B cell (primary cell): ENCODE results near the gene HTRA3. TPM values are rescaled to one million over a fixed set of nuclear protein-coding genes. Genes with fewer than 3 reads are reported as not detected.

Experiments used
- ATAC-seq: fragments of 200-7000 bp; cut with Tn5 transposase; one replicate; pipeline ENCODE4 v1.10.0; 2021; ENCODE audit warnings: low read depth, mild to moderate bottlenecking, moderate number of reproducible peaks, moderate library complexity
- CTCF ChIA-PET: fragments of 350-600 bp; sonication (Branson Sonifier 250); formaldehyde crosslinking; loops from one replicate; lab custom pipeline; 2021; ENCODE audit warnings: antibody characterized with exemption, inconsistent platforms; lab: Charles Lee
- POLR2A ChIA-PET: fragments of 350-600 bp; sonication (Branson Sonifier 250); formaldehyde crosslinking; loops from one replicate; lab custom pipeline; 2021; ENCODE audit warnings: antibody characterized with exemption; lab: Charles Lee
- DNase-seq: peaks from one replicate; pipeline ENCODE4 v3.0.0; 2013
- H2AFZ ChIP-seq: 2 replicates; pipeline ENCODE4 v1.6.1; 2012; ENCODE audit warnings: mild to moderate bottlenecking, low read depth, low read length; ENCODE audit not compliant: insufficient read depth, poor library complexity, severe bottlenecking
- H3K27ac ChIP-seq, 2 donors: 1 replicate in 1 of 2; 2 replicates in 1 of 2; pipeline ENCODE4 v1.5.1; 2012 to 2013; ENCODE audit warnings: low read length in 2 of 2, mild to moderate bottlenecking in 2 of 2, moderate library complexity in 1 of 2
- H3K27me3 ChIP-seq, 4 experiments: fragments of 200-600 bp in 1 of 4; sonication (generic) in 1 of 4; replicated peaks in 1 of 4; 1 replicate in 2 of 4; 2 replicates in 2 of 4; pipeline versions ENCODE4 v1.6.1 to v1.7.0; 2013 to 2016; ENCODE audit warnings: low read length in 3 of 4, mild to moderate bottlenecking in 2 of 4, mixed read lengths in 1 of 4, moderate library complexity in 1 of 4; ENCODE audit not compliant: insufficient read depth in 4 of 4, control insufficient read depth in 3 of 4; ENCODE audit errors: control extremely low read depth in 1 of 4
- H3K36me3 ChIP-seq, 2 experiments: replicated peaks in 1 of 2; 1 replicate in 1 of 2; 2 replicates in 1 of 2; pipeline versions ENCODE4 v1.6.1 to v1.7.1; 2013; ENCODE audit warnings: low read length in 1 of 2; ENCODE audit not compliant: insufficient read depth in 2 of 2, control insufficient read depth in 1 of 2; ENCODE audit errors: control extremely low read depth in 1 of 2, extremely low read depth in 1 of 2
- H3K4me1 ChIP-seq, 2 donors: fragments of 200-600 bp in 1 of 2; sonication (generic) in 1 of 2; 1 replicate in 1 of 2; 2 replicates in 1 of 2; pipeline versions ENCODE4 v1.5.1 to v1.6.1; 2013 to 2017; ENCODE audit warnings: low read length in 2 of 2; ENCODE audit not compliant: control insufficient read depth in 2 of 2, insufficient read depth in 2 of 2
- H3K4me2 ChIP-seq: replicated peaks from 2 replicates; pipeline ENCODE3; 2012; ENCODE audit warnings: mild to moderate bottlenecking, low read depth, low read length; ENCODE audit not compliant: poor library complexity, severe bottlenecking
- H3K4me3 ChIP-seq, 5 experiments: fragments of 200-600 bp in 1 of 5; sonication (generic) in 1 of 5; 1 replicate in 3 of 5; 2 replicates in 2 of 5; pipeline versions ENCODE4 v1.5.1 to v1.7.0; 2011 to 2016; ENCODE audit warnings: low read length in 4 of 5, mild to moderate bottlenecking in 4 of 5, low read depth in 2 of 5, control low read depth in 1 of 5, moderate library complexity in 1 of 5; ENCODE audit not compliant: insufficient read depth in 1 of 5; ENCODE audit errors: control extremely low read depth in 1 of 5, extremely low read depth in 1 of 5
- H3K79me2 ChIP-seq: fragments of 200-600 bp; sonication (generic); one replicate; pipeline ENCODE4 v1.6.0; 2016; ENCODE audit warnings: low read length; ENCODE audit not compliant: control insufficient read depth, insufficient read depth
- H3K9ac ChIP-seq: fragments of 200-600 bp; sonication (generic); 2 replicates; pipeline ENCODE4 v1.6.1; 2017; ENCODE audit warnings: mild to moderate bottlenecking, low read length, moderate library complexity
- H3K9me3 ChIP-seq, 3 donors: one replicate each; pipeline versions ENCODE4 v1.6.1 to v1.7.1; 2013; ENCODE audit warnings: low read length in 2 of 3; ENCODE audit not compliant: control insufficient read depth in 2 of 3, insufficient read depth in 1 of 3; ENCODE audit errors: control extremely low read depth in 1 of 3
- H4K20me1 ChIP-seq: 2 replicates; pipeline ENCODE4 v1.6.0; 2012; ENCODE audit warnings: mild to moderate bottlenecking, low read length; ENCODE audit not compliant: insufficient read depth, control insufficient read depth, poor library complexity, severe bottlenecking
- H3K27ac Mint-ChIP-seq: one replicate; pipeline ENCODE4 v1.8.0; 2021; ENCODE audit warnings: mixed read lengths
- H3K27me3 Mint-ChIP-seq: one replicate; pipeline ENCODE4 v1.8.0; 2021; ENCODE audit warnings: mixed read lengths
- H3K4me1 Mint-ChIP-seq: one replicate; pipeline ENCODE4 v1.8.0; 2021; ENCODE audit warnings: mixed read lengths
- H3K4me3 Mint-ChIP-seq: one replicate; pipeline ENCODE4 v1.8.0; 2021; ENCODE audit warnings: mixed read lengths
- H3K9me3 Mint-ChIP-seq: one replicate; pipeline ENCODE4 v1.8.0; 2022; ENCODE audit warnings: mixed read lengths; ENCODE audit not compliant: insufficient read depth
- EZH2 ChIP-seq: IDR thresholded peaks from 2 replicates; pipeline ENCODE4 v1.6.1; 2012; ENCODE audit warnings: borderline replicate concordance, low read depth, mild to moderate bottlenecking, moderate library complexity, low read length; ENCODE audit not compliant: insufficient read depth, poor library complexity, severe bottlenecking
- WGBS: methylation state at CpG from one replicate; pipeline ENCODE4 v1.1.5; 2013; ENCODE audit warnings: missing lambda C conversion rate; ENCODE audit not compliant: insufficient coverage; 5-methylcytosine and 5-hydroxymethylcytosine counted together
- intact Hi-C: fragments of 100-400 bp; cut with micrococcal nuclease; formaldehyde crosslinking; loops from one replicate; pipeline ENCODE4 v1.10.0; 2022
- polyA plus RNA-seq: library from polyadenylated mRNA; depleted of rRNA; stranded (reverse); fragments of >200 nt; gene quantifications from 2 replicates; pipeline ENCODE4 v1.2.3, GENCODE V29; 2012
- total RNA-seq, 2 donors: library from RNA; stranded (reverse); fragments of 120-200 nt in 1 of 2; gene quantifications; 1 replicate in 1 of 2; 2 replicates in 1 of 2; pipeline versions ENCODE4 v1.2.3 to v1.2.4, GENCODE V29; 2013 to 2022
- TF ChIP-seq, protein P1 (sequence below): fragments of 200-600 bp; IDR thresholded peaks from one replicate; pipeline ENCODE4 v1.8.0; 2022; ENCODE audit warnings: antibody characterized with exemption, mild to moderate bottlenecking

HTRA3 gene
- total and polyA plus RNA-seq, 2 donors (not counting 1 experiment from before 2014, with no cell fraction given): not detected

DNA sequence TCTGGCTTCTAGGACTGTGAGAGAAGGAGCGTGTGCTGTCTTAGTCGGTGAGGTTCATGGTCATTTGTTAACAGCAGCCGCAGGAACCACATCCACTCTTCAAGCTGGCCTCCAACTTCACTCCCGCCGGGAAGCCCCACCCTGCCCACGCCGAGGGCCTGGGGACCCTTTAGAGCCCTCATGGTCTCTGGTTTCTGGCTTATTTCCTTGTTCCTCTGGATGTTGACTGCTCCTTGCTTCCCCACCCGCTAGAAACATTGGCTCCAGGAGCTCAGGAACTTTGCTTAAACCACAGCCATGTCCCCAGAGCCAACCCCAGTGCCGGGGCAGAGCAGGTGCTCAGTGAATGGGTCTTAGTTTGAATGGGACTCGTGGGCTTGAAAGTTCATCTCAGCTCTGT is 40.8 kb downstream of the HTRA3 start:
- ATAC-seq (no peak), DNase-seq (no peak)
- Mint-ChIP-seq H3K9me3 (no peaks in the 10 kb centered on the region), H3K4me1 (no peaks in the 10 kb centered on the region), H3K27ac (no peak overlapping the region), H3K27me3 (peaks cover 11% of the 10 kb centered on the region), H3K4me3 (no peak overlapping the region)
- Histone ChIP-seq H3K9ac (no peak overlapping the region), H3K27me3 (peaks cover 0 to under 1% (median 0%) of the 10 kb centered on the region in 4 experiments), H3K4me2 (no peak overlapping the region), H2AFZ (no peak overlapping the region), H3K4me3 (no peak overlapping the region), H4K20me1 (no peaks in the 10 kb centered on the region), H3K27ac (no peak overlapping the region), H3K36me3 (no peaks in the 10 kb centered on the region), H3K4me1 (no peaks in the 10 kb centered on the region), H3K79me2 (no peaks in the 10 kb centered on the region), H3K9me3 (peaks cover 0 to 3% (median 0%) of the 10 kb centered on the region in 3 donors)
- 70% methylated on average over 9 of the region's 10 CpGs for WGBS
- intact Hi-C loops: no loop called here
- POLR2A ChIA-PET: no interaction called here
- CTCF ChIA-PET: no interaction called here
- TF ChIP-seq, protein P1, sequence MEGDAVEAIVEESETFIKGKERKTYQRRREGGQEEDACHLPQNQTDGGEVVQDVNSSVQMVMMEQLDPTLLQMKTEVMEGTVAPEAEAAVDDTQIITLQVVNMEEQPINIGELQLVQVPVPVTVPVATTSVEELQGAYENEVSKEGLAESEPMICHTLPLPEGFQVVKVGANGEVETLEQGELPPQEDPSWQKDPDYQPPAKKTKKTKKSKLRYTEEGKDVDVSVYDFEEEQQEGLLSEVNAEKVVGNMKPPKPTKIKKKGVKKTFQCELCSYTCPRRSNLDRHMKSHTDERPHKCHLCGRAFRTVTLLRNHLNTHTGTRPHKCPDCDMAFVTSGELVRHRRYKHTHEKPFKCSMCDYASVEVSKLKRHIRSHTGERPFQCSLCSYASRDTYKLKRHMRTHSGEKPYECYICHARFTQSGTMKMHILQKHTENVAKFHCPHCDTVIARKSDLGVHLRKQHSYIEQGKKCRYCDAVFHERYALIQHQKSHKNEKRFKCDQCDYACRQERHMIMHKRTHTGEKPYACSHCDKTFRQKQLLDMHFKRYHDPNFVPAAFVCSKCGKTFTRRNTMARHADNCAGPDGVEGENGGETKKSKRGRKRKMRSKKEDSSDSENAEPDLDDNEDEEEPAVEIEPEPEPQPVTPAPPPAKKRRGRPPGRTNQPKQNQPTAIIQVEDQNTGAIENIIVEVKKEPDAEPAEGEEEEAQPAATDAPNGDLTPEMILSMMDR: no peak
- no peak for TF ChIP-seq EZH2

DNA sequence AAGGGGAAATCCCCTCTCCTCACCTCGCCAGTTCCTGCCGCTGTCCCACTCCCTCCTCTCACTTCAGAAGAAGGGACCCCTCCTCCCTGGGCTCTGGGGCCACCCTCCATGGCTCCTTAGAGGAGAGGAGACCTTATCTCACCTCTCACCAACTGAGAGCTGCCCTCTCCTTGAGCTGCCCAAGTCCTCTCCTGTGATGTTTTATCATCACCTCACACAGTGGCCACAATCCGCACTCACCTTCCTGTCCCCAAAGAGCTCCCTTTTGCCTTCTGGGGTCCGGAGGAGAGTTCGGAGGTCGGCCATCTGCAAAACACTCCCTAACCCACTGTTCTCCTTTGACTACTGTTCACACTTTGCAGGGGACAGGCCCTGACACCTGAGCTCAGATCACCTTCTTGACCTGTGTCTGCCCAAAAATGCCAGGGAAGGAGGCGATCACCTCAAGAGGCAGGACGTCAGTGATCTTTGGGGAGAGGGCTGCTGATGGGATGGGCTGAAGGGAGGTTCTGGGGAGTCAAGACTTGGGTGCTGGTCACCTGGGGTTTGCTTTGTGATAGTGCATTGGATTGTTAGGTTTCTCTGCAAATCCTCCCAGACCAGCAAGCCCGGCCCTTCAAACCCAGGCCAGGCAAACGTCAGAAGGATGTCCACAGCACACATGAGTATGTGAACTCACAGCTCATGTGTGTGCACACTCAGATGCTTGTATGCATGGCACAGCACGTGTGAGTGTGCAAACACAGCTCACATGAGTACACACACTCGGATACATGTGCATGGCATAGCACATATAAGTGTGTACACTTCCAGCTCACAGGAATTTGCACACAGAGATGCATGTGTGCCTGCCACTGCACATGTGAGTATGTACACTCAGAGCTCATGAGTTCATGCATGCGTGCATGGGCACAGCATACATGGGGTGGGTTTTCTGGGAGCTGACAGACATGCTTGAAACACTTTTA is 41.8 kb downstream of the HTRA3 start:
- Histone ChIP-seq H3K36me3 (no peaks in the 10 kb centered on the region), H3K27ac (no peak overlapping the region), H3K9ac (no peak overlapping the region), H3K4me2 (no peak overlapping the region), H2AFZ (no peak overlapping the region), H3K79me2 (no peaks in the 10 kb centered on the region), H4K20me1 (no peaks in the 10 kb centered on the region), H3K4me3 (no peak overlapping the region), H3K27me3 (peaks cover 0 to 4% (median 0%) of the 10 kb centered on the region in 4 experiments), H3K9me3 (peaks cover 0 to 3% (median 0%) of the 10 kb centered on the region in 3 donors), H3K4me1 (no peaks in the 10 kb centered on the region)
- Mint-ChIP-seq H3K27me3 (peaks cover 5% of the 10 kb centered on the region), H3K27ac (no peak overlapping the region), H3K4me1 (no peaks in the 10 kb centered on the region), H3K9me3 (no peaks in the 10 kb centered on the region), H3K4me3 (no peak overlapping the region)
- POLR2A ChIA-PET: no interaction called here
- TF ChIP-seq, protein P1: no peak
- TF ChIP-seq EZH2: no peak
- CTCF ChIA-PET: no interaction called here
- no peak for ATAC-seq
- intact Hi-C loops: no loop called here
- no peak for DNase-seq
- WGBS: 71% methylated on average over 9 of the region's 13 CpGs
